GM18517 (cell line): ENCODE results near the gene FAM47E.

Experiments
- ATAC-seq: cut with Tn5 transposase; IDR thresholded peaks from one replicate; pipeline ENCODE4 v1.9.1; 2021; ENCODE audit warnings: mild to moderate bottlenecking, moderate library complexity; ENCODE audit not compliant: unreplicated experiment

FAM47E gene, protein sequence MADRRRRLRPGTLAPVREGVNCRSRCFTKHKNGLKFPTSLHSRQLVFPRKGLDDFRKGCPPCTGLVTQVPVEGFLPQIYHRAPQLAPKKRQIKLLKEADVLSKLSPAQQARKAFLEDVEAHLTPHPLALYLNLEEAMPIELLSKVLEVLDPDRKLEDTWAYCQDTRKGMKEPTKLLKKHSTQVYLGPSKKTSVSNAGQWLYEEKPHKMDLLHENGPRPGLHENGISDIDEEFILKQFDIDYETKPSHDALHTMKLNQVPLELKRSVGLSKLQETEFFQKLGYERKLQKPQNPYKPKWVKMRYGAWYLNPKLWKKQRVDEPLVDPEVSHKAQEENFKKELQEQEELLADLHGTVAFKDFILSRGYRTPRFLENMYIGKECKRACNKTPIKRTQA

DNA sequence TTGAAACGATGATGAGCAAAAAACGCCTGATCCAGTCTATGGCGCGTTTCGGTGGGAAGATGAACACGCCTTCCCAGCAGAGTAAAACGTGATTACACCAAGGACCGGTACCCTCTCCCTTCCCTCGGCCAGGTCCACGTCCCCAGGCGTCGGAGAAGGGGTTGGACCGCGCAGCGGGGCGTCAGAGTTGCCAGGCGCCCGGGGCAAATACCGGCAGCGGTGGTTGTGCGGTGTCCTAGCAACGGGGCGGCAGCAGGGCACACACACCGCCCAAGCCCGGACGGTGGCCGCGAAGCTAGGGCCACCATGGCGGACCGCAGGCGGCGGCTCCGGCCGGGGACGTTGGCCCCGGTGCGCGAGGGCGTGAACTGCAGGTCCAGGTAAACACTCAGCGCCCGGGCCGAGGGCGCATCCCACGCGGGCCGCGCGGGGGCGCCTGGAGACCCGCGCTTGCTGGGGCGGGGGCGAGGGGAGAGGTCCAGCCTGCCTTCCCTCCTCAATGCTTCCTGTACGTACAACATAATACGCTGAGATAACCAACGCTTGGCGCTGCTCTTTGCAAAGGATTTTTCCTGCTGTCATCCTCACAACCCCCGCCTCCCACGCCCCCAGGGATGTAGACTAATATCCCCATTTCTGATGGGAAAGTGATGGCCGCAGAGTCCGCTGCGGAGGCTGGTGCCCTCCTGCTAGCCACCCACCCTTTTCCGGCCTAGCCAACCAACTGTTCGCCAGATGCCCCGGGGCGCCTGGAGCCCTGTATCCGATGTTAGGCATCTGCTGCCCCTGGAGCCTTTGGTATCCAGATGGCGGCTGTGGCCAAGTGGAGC, at the start of gene FAM47E:
FAM47E (plus strand) TSS at position 281 of the 830 bp plus-strand sequence; CDS start at position 307, 26 bp downstream.
- ATAC-seq, result no peak

DNA sequence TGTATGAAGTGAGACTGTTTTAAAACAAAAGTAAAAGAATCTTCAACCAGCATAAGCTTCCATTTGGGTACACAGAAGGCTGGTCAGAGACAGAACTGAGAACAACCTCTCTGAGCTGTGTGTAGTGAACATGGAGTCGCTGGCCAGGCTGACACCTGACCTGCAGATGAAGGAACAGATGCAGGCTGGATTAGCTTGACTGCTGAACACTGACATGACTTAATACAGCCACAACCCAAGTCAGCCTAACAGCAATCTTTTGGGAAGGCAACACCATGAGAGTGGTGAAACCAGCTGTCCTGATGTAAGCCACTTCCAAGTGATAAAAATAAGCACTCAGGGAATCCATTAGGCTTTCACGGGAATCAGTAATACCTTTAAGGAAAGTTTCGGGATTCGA, 48.0 kb upstream of the FAM47E start:
- no peak for ATAC-seq

DNA sequence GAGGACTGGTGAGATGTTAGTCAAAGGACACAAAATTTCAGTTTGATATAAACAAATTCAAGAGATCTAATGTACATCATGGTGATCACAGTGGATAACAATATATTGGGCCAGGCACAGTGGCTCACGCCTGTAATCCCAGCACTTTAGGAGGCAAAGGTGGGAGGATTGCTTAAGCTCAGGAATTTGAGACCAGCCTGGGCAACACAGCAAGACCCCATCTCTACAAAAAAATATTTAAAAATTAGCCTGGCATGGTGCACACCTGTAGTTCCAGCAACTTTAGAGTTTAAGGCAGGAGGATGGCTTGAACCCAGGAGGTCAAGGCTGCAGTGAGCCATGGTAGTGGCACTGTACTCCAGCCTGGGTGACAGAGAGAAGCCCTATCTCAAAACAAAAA, 46.6 kb upstream of the FAM47E start:
- no peak for ATAC-seq

DNA sequence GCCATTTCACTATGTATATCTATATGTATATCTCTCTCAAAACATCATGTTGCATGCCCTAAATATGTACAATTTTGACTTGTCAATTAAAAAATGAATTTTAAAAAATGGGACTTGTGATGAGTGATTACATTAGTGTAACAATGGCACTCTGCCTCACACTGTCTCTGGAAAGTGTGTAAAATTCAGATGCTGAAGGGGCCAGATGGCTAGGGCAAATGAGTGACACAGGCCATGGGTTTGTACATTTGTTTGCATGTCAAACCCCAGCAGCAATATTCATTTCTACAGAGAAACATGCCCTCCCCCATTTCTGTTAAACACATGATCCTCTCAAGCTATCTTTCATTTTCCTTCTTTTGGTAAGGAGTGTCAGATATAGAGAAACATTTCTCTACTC, 46.0 kb upstream of the FAM47E start:
- ATAC-seq, result no peak

DNA sequence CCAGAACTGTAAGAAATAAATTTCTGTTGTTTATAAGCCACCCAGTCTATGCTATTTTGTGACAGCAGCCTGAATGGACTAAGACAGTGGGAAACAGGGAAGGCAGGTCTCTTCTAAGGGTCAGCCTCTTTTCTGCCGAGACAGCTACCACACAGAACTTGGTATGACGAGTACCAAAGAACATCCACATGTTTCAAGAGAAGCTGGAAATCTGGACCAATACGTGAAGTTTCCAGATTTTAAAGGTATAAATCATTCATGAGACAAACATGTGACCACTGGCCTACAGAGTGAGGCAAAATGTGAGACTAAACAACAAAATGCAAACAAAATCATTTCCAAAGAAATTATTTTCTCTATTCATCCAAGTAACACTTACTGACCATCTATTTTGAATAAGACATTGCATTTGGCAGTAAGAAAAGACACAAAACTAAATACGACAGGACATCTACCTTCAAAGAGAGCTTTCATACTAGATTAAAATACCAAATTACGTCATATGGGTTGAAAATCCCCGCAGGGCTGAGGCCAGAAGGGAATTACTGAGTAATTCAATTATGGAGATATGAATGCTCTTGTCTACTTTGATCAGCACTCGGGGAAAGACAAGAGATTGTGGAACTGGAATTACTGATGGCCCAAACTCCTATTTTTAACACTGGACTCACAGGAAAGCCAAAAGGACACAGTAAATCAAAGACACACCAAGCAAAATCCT, 45.1 kb upstream of the FAM47E start:
- ATAC-seq, result no peak

DNA sequence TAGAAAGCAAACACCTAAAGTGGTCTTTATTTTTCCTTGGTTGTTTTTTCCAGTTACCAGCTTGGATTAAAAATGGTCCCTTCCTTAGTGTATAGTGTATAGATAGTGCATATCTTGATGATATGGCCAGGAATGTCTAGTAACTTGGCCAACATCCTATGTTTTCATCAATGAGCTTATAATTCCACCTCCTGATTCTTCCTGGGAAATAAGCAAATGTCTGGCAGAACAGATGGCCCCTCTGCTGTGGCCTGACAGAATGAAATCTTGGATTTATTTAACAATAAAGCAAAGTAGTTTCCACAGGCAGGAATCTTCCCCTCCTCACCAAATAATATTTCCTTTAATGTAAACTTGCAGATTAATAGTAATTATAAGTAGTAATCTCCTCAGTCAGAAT, 44.0 kb upstream of the FAM47E start:
- no peak for ATAC-seq

DNA sequence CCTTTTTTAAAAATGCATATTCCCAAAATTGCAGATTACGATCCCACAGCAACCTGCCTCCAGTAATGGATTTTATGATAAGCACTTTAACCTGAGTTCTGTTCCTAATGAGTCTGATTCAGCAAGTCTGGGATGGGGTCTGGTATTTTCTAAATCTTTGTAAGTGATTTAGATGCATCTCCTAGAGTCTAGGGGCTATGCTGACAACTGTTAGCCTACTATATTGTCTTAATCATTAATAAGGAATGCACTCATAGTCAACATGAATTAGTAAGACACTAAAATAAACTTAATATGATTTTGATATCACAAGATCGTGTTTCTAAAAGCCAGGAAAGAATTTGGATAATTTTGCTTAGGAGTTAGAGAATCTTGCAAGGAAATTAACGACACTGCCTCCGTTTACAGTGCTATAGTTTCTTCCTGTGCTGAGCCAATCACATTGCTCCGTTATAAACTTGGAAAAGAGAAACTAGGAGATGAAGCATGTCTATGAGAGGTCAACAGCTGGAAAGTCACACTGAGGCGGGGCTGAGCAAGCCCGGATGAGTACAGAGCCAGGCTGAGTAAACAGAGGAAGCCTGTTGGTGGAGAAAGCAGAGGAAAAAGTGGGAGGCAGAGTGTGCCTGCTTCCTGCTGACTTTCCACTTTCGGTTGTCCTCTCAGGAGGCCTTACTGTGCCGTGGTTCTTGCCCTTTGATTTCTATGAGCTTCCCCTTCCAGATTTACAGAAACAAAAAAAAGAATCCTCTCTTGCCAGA, 43.3 kb upstream of the FAM47E start:
- no peak for ATAC-seq

DNA sequence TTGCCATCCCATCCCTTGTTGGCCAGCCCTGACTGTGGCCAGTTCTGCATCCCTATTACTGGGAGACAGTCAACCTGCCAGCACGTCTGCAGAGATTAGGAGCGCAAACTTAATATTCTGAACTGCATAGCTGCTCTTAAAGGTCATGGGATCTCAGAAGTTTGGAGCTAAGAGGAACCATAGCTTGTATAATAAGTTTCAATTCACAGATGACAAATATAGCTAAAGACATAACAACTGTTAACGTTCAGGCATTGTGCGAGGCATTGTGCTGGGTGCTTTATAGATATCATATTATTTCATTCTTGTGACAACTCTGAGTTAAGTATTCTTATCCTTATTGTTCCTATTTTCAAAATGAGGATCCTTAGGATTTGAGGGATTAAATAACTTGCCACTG, 41.6 kb upstream of the FAM47E start:
- no peak for ATAC-seq

DNA sequence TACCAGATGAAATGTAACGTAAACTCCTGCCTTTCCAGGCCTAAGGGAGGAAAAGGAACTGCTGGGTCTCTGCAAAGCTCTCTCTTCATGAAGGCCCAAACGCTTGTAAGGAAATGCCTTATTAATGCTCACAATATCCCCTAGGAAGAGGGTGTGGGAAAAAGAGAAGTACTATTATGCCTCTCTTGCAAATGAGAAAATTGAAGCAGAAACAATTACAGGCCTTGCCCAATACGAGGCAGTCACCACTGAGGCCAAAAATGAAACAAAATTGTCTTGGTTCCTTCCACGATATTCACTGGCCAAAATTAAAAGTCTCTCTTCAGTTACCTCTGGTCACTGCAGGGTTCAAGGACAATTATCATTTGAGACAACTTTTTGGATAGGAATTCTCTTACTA, 41.1 kb upstream of the FAM47E start:
- ATAC-seq, result no peak

DNA sequence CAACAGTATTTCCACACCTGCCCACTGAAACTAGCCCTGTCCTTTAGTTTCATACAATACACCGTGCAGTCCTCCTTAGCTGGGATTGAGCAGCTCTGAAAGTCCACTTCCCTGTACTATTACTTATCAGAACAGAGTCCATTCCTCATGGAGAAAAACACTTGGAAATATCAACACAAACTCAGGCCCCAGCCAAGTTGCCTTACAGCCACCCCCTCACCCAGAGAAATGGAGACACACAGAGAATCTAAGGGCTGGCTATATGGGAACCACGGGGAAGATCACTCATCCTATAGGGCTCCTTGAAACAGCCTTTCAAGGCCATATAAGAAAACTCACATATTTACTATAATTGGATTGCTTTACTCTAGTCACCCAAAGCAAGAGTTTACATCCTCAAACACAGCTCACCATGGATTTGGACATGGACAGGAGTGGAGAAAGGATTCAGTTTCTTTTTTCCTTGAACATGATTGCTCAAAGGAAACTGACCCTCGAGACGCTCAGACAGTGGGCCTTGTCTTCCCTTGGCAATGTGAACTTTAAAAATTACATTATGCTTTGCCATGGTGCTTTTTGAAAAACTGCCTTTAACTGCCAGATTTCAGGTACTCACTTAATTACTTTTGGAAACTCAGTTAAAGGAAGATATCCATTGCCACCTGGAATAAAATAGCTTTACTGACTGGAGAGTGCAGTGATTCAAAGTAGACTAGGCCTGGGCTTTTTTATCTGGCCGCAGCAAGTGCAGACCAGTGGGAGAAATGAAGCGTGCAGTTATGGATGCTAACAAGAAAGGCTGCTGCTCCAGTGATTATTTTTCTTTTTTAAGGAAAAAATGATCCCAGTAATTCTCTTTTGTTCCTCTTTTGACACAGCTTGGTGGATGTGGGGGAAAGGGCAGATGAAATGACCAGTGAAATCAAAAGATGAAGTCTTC, 39.5 kb upstream of the FAM47E start:
- ATAC-seq, result no peak

DNA sequence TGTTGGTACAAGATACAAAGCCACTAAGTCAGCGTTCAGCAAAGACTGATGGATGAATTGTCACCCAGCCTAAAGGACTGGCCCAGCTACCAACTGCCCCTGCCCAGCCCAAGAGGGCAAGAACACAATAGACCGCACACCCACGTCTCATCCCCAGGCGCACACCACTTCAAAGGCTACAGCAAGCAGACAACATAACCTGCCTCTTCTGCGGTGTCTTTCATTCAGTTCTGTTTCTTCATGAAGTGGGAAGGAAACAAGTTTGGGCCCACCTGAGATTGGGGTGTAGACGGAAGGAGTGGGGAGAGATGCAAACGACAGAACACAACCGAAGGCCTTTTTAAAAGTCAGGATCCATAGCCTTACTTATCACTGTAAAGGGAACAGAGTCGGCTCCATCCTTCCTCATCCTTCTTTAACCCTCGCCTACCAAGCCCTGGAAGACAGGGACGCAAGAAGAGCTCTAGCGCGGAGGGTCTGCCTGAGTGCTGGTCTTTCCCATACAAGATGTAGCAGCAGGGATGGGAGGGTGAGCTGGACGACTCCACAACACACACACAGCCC, 38.6 kb upstream of the FAM47E start:
- no peak for ATAC-seq

DNA sequence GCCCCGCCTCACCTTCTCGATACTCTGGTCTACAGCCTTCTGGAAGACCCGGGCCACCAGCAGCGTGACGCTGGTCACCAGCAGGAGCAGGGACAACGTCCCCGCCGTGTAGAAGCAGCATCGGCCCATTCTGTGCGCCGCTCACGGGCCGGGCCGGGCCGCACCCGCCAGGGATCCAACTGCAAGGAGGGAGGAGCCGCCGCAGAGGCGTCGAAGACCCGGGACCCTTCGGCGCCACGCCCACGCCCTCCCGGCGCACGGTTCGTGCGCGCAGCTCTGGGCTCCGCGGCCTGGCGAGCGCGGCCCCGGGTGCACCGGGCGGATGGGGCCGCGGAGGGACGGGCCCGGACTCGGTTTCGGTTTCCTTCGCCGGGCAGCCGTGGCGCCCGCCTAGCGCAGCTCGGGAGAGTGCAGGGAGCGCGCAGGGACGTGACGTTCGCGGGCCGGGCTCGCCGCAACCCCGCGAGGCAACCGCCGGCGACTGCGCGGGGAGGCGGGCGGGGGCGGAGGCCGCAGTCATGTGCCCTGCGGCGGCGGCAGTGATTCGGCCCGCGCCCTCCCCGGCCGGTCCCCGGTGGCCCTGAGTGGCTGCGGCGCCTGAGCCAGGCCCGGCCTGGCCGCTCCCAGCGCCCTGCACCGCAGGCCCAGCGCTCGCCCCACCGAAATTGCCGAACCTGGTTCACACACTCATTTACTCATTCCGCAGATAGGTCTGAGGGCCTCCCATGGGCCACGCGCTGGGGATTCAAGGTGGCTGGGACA, 37.9 kb upstream of the FAM47E start, which contains the start of gene SCARB2:
SCARB2 (minus strand) TSS at position 410 of the 762 bp plus-strand sequence; CDS start at position 129, 281 bp downstream.
- peak; percentile 80 for ATAC-seq

DNA sequence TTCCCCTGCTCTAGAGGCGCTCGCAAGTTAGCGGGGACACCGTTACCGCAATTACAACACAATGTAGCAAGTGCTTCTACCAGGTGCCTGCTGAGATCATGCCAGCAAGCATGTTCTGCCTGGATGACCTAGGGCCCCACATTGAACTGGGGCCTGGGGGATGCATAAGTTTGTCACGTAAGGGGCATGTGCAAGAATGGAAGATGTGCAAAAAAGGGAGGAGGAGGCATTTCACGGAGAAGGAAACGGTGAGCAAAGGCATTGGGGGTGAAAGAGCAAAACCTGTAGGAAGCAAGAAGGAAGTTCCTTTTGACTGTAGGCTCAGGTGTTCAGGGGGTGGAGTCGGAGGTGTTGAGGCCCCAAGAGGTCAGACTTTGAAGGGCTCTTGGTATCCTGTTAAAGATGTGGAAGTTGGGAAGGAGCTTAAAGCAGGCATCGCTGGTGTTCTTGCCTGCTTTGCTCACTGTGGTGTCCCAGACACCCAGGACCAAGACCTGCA, 37.3 kb upstream of the FAM47E start:
- ATAC-seq, result no peak

DNA sequence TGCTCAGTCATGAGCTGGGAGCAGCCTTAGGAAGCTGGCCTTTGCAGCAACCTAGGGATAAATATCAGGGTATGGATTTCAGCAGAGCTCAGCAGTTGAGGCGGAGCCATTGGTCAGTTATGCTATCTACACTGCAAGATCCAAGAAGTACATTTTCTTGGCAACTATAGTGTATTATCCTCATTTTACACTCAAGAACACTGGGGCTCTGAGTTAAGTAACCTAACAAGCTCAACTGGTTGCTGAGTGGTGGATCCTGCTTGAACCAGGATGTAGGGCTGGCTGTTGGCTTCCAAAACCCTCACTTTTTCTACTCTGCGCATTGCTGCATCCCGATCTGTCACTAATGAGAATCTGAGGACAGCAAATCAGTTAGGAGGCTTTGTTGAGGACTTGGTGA, 36.4 kb upstream of the FAM47E start:
- ATAC-seq, result no peak

DNA sequence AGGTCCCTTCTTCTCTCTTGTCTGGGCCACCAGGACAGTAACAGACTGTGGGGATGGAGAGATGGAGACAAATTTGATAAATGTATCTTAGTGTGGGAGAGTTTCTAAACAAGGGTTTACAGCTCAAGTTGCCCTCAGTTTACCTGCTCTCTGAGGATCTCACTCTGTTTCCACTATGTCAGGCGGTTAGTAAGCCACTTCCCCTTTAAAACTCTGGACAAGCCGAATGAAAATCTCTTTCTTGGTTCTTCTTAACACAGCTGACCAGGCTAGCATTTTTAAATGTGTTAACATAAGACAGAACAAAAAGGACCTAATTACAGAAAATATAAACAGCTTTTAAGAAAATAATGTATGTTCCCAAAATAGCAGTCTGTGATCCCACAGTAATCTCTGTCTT, 35.0 kb upstream of the FAM47E start:
- ATAC-seq, result no peak

DNA sequence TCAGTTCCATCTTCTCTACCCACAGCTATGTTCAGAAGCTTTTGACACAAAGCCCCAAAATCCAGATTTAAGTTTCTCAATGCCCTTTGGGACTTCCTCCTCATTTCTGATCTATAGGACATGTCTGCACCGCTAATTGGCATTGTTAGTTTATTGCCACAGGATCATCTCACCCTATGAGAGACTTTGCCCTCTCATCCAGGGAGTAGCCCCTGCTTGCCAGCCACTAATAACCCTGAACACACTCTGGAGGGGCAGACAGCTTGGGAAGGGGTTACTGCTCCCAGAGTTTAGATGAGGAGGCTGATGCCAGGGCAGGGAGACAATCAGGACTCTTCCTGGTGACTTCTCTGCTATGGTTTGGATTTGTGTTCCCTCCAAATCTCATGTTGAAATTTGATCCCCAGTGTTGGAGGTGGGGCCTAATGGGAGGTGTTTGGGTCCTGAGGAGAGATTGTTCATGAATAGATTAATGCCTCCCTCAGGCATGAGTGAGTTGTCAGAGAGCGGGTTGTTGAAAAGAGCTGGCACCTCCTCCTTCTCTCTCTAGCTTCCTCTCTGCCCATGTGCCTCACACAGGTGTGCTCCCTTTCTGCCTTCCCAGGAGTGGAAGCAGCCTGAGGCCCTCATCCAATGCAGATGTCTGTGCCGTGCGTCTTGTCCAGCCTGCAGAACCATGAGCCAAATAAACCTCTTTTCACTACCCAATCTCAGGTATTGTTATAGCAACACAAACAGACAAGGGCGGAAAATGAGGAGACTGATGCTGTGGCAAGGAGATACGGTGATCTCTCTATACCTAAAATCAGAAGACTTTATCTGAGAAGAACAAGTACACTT, 34.3 kb upstream of the FAM47E start:
- no peak for ATAC-seq

DNA sequence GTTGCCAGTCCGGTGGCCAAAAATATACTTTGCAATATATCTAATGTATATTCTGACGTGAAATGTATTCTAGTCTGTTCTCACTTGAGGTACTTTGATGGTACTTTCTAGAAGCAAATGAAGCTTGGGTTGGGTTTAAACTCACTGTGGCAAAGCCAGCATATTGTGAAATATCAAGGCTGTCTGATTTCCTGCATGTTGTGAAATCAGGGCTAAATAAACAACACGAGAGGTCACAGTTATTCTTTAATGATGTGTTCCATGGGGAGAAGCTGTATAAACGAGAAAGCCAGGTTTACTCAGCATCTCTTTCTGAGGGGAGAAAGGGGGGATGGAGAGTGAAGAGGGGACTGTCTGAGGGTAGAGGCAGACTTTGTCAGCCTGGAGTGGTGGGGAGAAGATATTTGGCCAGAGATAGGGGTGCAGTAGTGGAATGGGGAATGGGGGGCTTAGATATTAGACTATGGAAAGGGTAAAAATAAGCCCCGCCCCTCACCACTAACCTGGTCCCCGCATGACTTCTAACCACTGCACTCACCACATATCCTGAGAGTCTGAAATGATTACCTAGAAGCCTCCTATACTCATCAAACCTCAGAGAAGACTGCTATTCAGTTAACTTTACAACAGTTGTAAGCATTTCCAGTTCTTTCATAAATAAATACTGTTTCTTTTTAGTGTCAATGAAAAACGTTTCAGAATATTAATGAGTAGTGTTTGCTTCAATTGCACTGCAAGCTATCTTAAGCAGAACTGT, 32.0 kb upstream of the FAM47E start:
- ATAC-seq, result no peak
